ENCODE results near the gene C16orf74. TPM values are rescaled to one million over a fixed set of nuclear protein-coding genes. Genes with fewer than 3 reads are reported as not detected.

C16orf74 gene
- total RNA-seq, 1 donor from 2014 or later = 4.7 TPM

GRCh38 chr16:85794696-85795095 is 43.8 kb upstream of the C16orf74 start:
- Mint-ChIP-seq H3K36me3 (ENCODE audit: low read depth, unreplicated experiment) (peaks cover 21% of the 10 kb centered on the region), H3K27me3 (ENCODE audit: low read depth, unreplicated experiment) (no peaks in the 10 kb centered on the region), H3K9me3 (ENCODE audit: unreplicated experiment) (no peaks in the 10 kb centered on the region), H3K4me1 (ENCODE audit: low read depth, unreplicated experiment) (peaks cover 14% of the 10 kb centered on the region), H3K27ac (ENCODE audit: unreplicated experiment) (no peak overlapping the region), H3K4me3 (ENCODE audit: unreplicated experiment) (no peak overlapping the region)
- TF ChIP-seq, protein P1, sequence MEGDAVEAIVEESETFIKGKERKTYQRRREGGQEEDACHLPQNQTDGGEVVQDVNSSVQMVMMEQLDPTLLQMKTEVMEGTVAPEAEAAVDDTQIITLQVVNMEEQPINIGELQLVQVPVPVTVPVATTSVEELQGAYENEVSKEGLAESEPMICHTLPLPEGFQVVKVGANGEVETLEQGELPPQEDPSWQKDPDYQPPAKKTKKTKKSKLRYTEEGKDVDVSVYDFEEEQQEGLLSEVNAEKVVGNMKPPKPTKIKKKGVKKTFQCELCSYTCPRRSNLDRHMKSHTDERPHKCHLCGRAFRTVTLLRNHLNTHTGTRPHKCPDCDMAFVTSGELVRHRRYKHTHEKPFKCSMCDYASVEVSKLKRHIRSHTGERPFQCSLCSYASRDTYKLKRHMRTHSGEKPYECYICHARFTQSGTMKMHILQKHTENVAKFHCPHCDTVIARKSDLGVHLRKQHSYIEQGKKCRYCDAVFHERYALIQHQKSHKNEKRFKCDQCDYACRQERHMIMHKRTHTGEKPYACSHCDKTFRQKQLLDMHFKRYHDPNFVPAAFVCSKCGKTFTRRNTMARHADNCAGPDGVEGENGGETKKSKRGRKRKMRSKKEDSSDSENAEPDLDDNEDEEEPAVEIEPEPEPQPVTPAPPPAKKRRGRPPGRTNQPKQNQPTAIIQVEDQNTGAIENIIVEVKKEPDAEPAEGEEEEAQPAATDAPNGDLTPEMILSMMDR (IDR thresholded peaks at IDR 0.05; ENCODE audit: insufficient read depth, low read depth, low read length) = no peak
- TF ChIP-seq EZH2 (IDR thresholded peaks at IDR 0.05; ENCODE audit: insufficient read depth, low read length) = no peak
- Histone ChIP-seq H3K27ac (ENCODE audit: low read depth, low read length) (no peak overlapping the region), H3K36me3 (ENCODE audit: insufficient read depth, low read length) (peaks cover 18% of the 10 kb centered on the region), H3K9ac (ENCODE audit: low read length) (no peak overlapping the region), H3K27me3 (ENCODE audit: insufficient read depth, low read length) (no peaks in the 10 kb centered on the region), H3K9me3 (ENCODE audit: insufficient read depth, low read depth, low read length) (no peaks in the 10 kb centered on the region), H3K4me1 (ENCODE audit: insufficient read depth, low read length) (peaks cover 7% of the 10 kb centered on the region), H3K79me2 (ENCODE audit: insufficient read depth, low read length) (peaks cover 100% of the 10 kb centered on the region), H2AFZ (ENCODE audit: low read depth, low read length) (no peak overlapping the region), H3K4me2 (ENCODE audit: low read length) (no peak overlapping the region), H4K20me1 (ENCODE audit: insufficient read depth, low read length) (peaks cover 88% of the 10 kb centered on the region), H3K4me3 (ENCODE audit: insufficient read depth, low read depth, low read length) (no peak overlapping the region)
- DNase-seq (ENCODE audit: low read depth) (no peak), FAIRE-seq (no peak)

DNA sequence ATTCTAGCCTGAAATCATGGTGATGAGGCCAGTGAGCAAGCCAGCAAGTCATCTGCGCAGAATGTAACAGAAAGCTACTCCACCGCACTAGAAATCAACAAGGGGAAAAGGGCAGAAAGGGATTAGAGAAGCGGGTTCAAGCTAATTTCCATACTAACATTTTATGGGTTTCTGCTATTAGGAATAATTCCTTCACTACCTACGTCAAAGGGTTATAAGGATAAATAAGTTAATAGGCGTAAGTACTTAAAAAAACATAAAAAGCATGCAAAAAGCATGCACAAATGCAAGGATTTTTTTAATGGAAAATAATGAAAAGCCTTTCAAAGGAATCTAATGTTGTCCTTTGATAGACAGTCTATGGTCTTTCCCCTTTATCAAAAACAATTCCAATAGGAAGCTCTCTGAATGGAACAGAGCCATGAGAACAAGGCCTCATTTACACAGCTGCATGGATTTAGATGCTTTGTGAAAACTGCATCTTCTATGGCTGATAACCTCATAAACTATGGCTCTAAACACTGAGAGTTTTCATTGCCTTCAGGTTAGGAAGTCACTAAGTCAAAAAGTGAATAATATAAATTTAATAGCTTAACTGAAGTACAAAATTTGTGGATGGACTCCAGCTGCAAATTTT is 42.9 kb upstream of the C16orf74 start:
- Histone ChIP-seq H3K4me1 (ENCODE audit: insufficient read depth, low read length) (peaks cover 7% of the 10 kb centered on the region), H4K20me1 (ENCODE audit: insufficient read depth, low read length) (peaks cover 96% of the 10 kb centered on the region), H3K27me3 (ENCODE audit: insufficient read depth, low read length) (no peaks in the 10 kb centered on the region), H3K36me3 (ENCODE audit: insufficient read depth, low read length) (peaks cover 19% of the 10 kb centered on the region), H3K4me3 (ENCODE audit: insufficient read depth, low read depth, low read length) (no peak overlapping the region), H3K27ac (ENCODE audit: low read depth, low read length) (no peak overlapping the region), H3K79me2 (ENCODE audit: insufficient read depth, low read length) (peaks cover 98% of the 10 kb centered on the region), H2AFZ (ENCODE audit: low read depth, low read length) (no peak overlapping the region), H3K9ac (ENCODE audit: low read length) (no peak overlapping the region), H3K9me3 (ENCODE audit: insufficient read depth, low read depth, low read length) (no peaks in the 10 kb centered on the region), H3K4me2 (ENCODE audit: low read length) (no peak overlapping the region)
- Mint-ChIP-seq H3K27ac (ENCODE audit: unreplicated experiment) (no peak overlapping the region), H3K36me3 (ENCODE audit: low read depth, unreplicated experiment) (peaks cover 21% of the 10 kb centered on the region), H3K9me3 (ENCODE audit: unreplicated experiment) (no peaks in the 10 kb centered on the region), H3K4me1 (ENCODE audit: low read depth, unreplicated experiment) (peaks cover 14% of the 10 kb centered on the region), H3K4me3 (ENCODE audit: unreplicated experiment) (no peak overlapping the region), H3K27me3 (ENCODE audit: low read depth, unreplicated experiment) (no peaks in the 10 kb centered on the region)
- FAIRE-seq (no peak), DNase-seq (ENCODE audit: low read depth) (no peak)
- TF ChIP-seq, protein P1 (IDR thresholded peaks at IDR 0.05; ENCODE audit: insufficient read depth, low read depth, low read length) = no peak
- no peak for TF ChIP-seq EZH2 (IDR thresholded peaks at IDR 0.05; ENCODE audit: insufficient read depth, low read length)

GRCh38 chr16:85789773-85790172 is 38.9 kb upstream of the C16orf74 start:
- Histone ChIP-seq H3K36me3 (ENCODE audit: insufficient read depth, low read length) (peaks cover 32% of the 10 kb centered on the region), H4K20me1 (ENCODE audit: insufficient read depth, low read length) (peaks cover 96% of the 10 kb centered on the region), H2AFZ (ENCODE audit: low read depth, low read length) (no peak overlapping the region), H3K27me3 (ENCODE audit: insufficient read depth, low read length) (no peaks in the 10 kb centered on the region), H3K4me2 (ENCODE audit: low read length) (no peak overlapping the region), H3K4me3 (ENCODE audit: insufficient read depth, low read depth, low read length) (no peak overlapping the region), H3K27ac (ENCODE audit: low read depth, low read length) (no peak overlapping the region), H3K79me2 (ENCODE audit: insufficient read depth, low read length) (peaks cover 95% of the 10 kb centered on the region), H3K9ac (ENCODE audit: low read length) (no peak overlapping the region), H3K4me1 (ENCODE audit: insufficient read depth, low read length) (no peaks in the 10 kb centered on the region), H3K9me3 (ENCODE audit: insufficient read depth, low read depth, low read length) (no peaks in the 10 kb centered on the region)
- no peaks in the 10 kb centered on the region for H3K27me3 Mint-ChIP-seq (ENCODE audit: low read depth, unreplicated experiment)
- H3K4me1 Mint-ChIP-seq (ENCODE audit: low read depth, unreplicated experiment) = peaks cover 8% of the 10 kb centered on the region
- H3K4me3 Mint-ChIP-seq (ENCODE audit: unreplicated experiment) = no peak overlapping the region
- TF ChIP-seq EZH2 (IDR thresholded peaks at IDR 0.05; ENCODE audit: insufficient read depth, low read length) = no peak
- TF ChIP-seq, protein P1 (IDR thresholded peaks at IDR 0.05; ENCODE audit: insufficient read depth, low read depth, low read length) = no peak
- H3K9me3 Mint-ChIP-seq (ENCODE audit: unreplicated experiment) = no peaks in the 10 kb centered on the region
- FAIRE-seq = no peak
- no peak overlapping the region for H3K27ac Mint-ChIP-seq (ENCODE audit: unreplicated experiment)
- no peak for DNase-seq (ENCODE audit: low read depth)
- peaks cover 19% of the 10 kb centered on the region for H3K36me3 Mint-ChIP-seq (ENCODE audit: low read depth, unreplicated experiment)
